Upper lobe of left lung (tissue), 6 donors: ENCODE data around the gene GTF2F1. TPM values are rescaled to one million over a fixed set of nuclear protein-coding genes. Genes with fewer than 3 reads are reported as not detected.

Experiments used
- ATAC-seq, 2 donors: fragments of 200-7000 bp; cut with Tn5 transposase; one replicate each; pipeline ENCODE4 v1.9.1; 2022; ENCODE audit warnings: mild to moderate bottlenecking in 2 of 2, moderate library complexity in 2 of 2; ENCODE audit not compliant: low FRiP score in 2 of 2
- DNase-seq, 2 donors: peaks; one replicate each; pipeline ENCODE4 v3.0.0-alpha.2; 2019 to 2020
- H3K27ac ChIP-seq, 4 donors: fragments of 200-600 bp; sonication (generic); one replicate each; pipeline ENCODE4 v1.5.1; 2016 to 2019
- H3K27me3 ChIP-seq, 4 donors: fragments of 200-600 bp; sonication (generic); one replicate each; pipeline ENCODE4 v1.5.1; 2017 to 2019
- H3K36me3 ChIP-seq, 4 donors: fragments of 200-600 bp; sonication (generic); one replicate each; pipeline ENCODE4 v1.5.1; 2016 to 2019
- H3K4me1 ChIP-seq, 4 donors: fragments of 200-600 bp; sonication (generic); one replicate each; pipeline ENCODE4 v1.5.1; 2018 to 2019
- H3K4me3 ChIP-seq, 4 donors: fragments of 200-600 bp; sonication (generic); one replicate each; pipeline ENCODE4 v1.5.1; 2017 to 2019; ENCODE audit warnings: mild to moderate bottlenecking in 2 of 4, moderate library complexity in 1 of 4
- H3K9me3 ChIP-seq, 4 donors: fragments of 200-600 bp; sonication (generic); one replicate each; pipeline ENCODE4 v1.5.1; 2018 to 2019
- CTCF ChIP-seq, 6 experiments: fragments of 450-650 bp in 4 of 6; fragments of 200-600 bp in 2 of 6; sonication (generic) in 2 of 6; IDR thresholded peaks; one replicate each; pipeline ENCODE4 v1.5.1; 2016 to 2019; ENCODE audit warnings: antibody characterized with exemption in 6 of 6
- EP300 ChIP-seq, 4 donors: sonication (generic); formaldehyde crosslinking; IDR thresholded peaks; one replicate each; pipeline ENCODE4 v1.5.1; 2017; ENCODE audit warnings: antibody characterized with exemption in 4 of 4, control low read depth in 2 of 4
- POLR2A ChIP-seq, 4 donors: fragments of 450-650 bp; IDR thresholded peaks; one replicate each; pipeline ENCODE4 v1.5.1; 2016 to 2017; ENCODE audit warnings: antibody characterized with exemption in 4 of 4, mild to moderate bottlenecking in 2 of 4
- POLR2AphosphoS5 ChIP-seq, 2 donors: sonication (generic); formaldehyde crosslinking; IDR thresholded peaks; one replicate each; pipeline ENCODE4 v1.5.1; 2017; ENCODE audit warnings: antibody characterized with exemption in 2 of 2
- WGBS, 2 donors: methylation state at CpG; one replicate each; pipeline ENCODE4 v1.1.5; 2017 to 2018; 5-methylcytosine and 5-hydroxymethylcytosine counted together
- total RNA-seq, 6 donors: library from RNA; depleted of rRNA in 4 of 6; stranded (reverse); fragments of >200 nt in 4 of 6; gene quantifications; one replicate each; pipeline versions ENCODE4 v1.1.0 to v1.2.1, GENCODE V29; 2016 to 2021
- donor health status: DM: no; HTN: no; CAD: no; lungs with moderate emphysema.
- donor health status: DM: no; HTN: yes; CAD: no; lungs with severe emphysema.

Gene GTF2F1
- total RNA-seq, 6 donors from 2014 or later = 40.3 to 76.6 (median 51.0) TPM

- Histone ChIP-seq H3K27me3 (no peaks in the 10 kb centered on the region), H3K4me1 (peaks cover 16 to 27% (median 21%) of the 10 kb centered on the region in 4 donors), H3K9me3 (no peaks in the 10 kb centered on the region), H3K27ac (no peak overlapping the region), H3K4me3 (no peak overlapping the region), H3K36me3 (peaks cover 0 to 3% (median 1%) of the 10 kb centered on the region in 4 donors)
- WGBS, 2 donors = 97 to 100% methylated on average over 1 to 18 of the region's 18 CpGs
- TF ChIP-seq CTCF (IDR thresholded peaks at IDR 0.05) (no peak), POLR2A (IDR thresholded peaks at IDR 0.05) (no peak), POLR2AphosphoS5 (IDR thresholded peaks at IDR 0.05) (no peak), EP300 (IDR thresholded peaks at IDR 0.05) (no peak)
- ATAC-seq = no peak
- DNase-seq = peak in 1 of 2 donors; percentile 77
Measured at GRCh38 chr19:6427131-6427530, 34.2 kb upstream of the GTF2F1 start.

- H3K27ac ChIP-seq = peak overlapping the region; percentile 71 to 86 (median 86)
- H3K9me3 ChIP-seq = no peaks in the 10 kb centered on the region
- DNase-seq (no peak), ATAC-seq (no peak)
- peaks cover 0 to 14% (median 11%) of the 10 kb centered on the region in 4 donors for H3K36me3 ChIP-seq
- WGBS, 2 donors = 93 to 97% methylated on average over 18 to 21 of the region's 21 CpGs
- H3K4me1 ChIP-seq = peaks cover 19 to 38% (median 22%) of the 10 kb centered on the region in 4 donors
- H3K27me3 ChIP-seq = no peaks in the 10 kb centered on the region
- H3K4me3 ChIP-seq = peak overlapping the region in 3 of 4 donors; percentile 30 to 39 (median 35)
- TF ChIP-seq POLR2A (IDR thresholded peaks at IDR 0.05) = peak in 1 of 4 donors; percentile 1
- TF ChIP-seq POLR2AphosphoS5 (IDR thresholded peaks at IDR 0.05) = no peak
Measured at GRCh38 chr19:6425732-6426620, 33.0 kb upstream of the GTF2F1 start.

- peaks cover 19 to 38% (median 22%) of the 10 kb centered on the region in 4 donors for H3K4me1 ChIP-seq
- H3K36me3 ChIP-seq = peaks cover 3 to 23% (median 19%) of the 10 kb centered on the region in 4 donors
- TF ChIP-seq POLR2A (IDR thresholded peaks at IDR 0.05) (peak in 1 of 4 donors; percentile 16), EP300 (IDR thresholded peaks at IDR 0.05) (no peak), POLR2AphosphoS5 (IDR thresholded peaks at IDR 0.05) (peak; percentile 47 to 65), CTCF (IDR thresholded peaks at IDR 0.05) (peak in 1 of 6 experiments; percentile 12)
- DNase-seq (peak; percentile 94 to 100), ATAC-seq (peak; percentile 95 to 99)
- no peaks in the 10 kb centered on the region for H3K9me3 ChIP-seq
- H3K27ac ChIP-seq = peak overlapping the region; percentile 75 to 86 (median 86)
- 9 to 11% methylated on average over 40 to 41 of the region's 43 CpGs for WGBS, 2 donors
- peak overlapping the region in 3 of 4 donors; percentile 84 to 93 (median 93) for H3K4me3 ChIP-seq
- H3K27me3 ChIP-seq = no peaks in the 10 kb centered on the region
Measured at GRCh38 chr19:6424939-6425731, 32.2 kb upstream of the GTF2F1 start.

- Histone ChIP-seq H3K4me1 (peaks cover 19 to 38% (median 22%) of the 10 kb centered on the region in 4 donors), H3K9me3 (no peaks in the 10 kb centered on the region), H3K4me3 (peak within 1 kb of the TSS; percentile 71 to 93 (median 88)), H3K27ac (peak within 1 kb of the TSS; percentile 75 to 86 (median 86)), H3K36me3 (peaks cover 3 to 31% (median 27%) of the 10 kb centered on the region in 4 donors), H3K27me3 (no peaks in the 10 kb centered on the region)
- 0% methylated on average over 28 to 36 of the region's 114 CpGs for WGBS, 2 donors
- DNase-seq = peak in 1 of 2 donors; percentile 98
- TF ChIP-seq POLR2A (IDR thresholded peaks at IDR 0.05) = peak in 3 of 4 donors; percentile 55 to 82 (median 57)
- TF ChIP-seq EP300 (IDR thresholded peaks at IDR 0.05) = peak in 1 of 4 donors; percentile 7
- TF ChIP-seq POLR2AphosphoS5 (IDR thresholded peaks at IDR 0.05) = peak; percentile 90
- TF ChIP-seq CTCF (IDR thresholded peaks at IDR 0.05) = peak in 2 of 6 experiments; percentile 11 to 16
- no peak for ATAC-seq
Measured at GRCh38 chr19:6424195-6424938, 31.4 kb upstream of the GTF2F1 start, which contains the start of gene KHSRP. TSS of gene KHSRP (minus strand) at chr19:6424811. CDS start at chr19:6424701, 110 bp downstream.
